Measurements from ENCODE around the gene PRKCB.

PRKCB gene

GRCh38 chr16:24116989-24117388 is 281.2 kb downstream of the PRKCB start:
- Histone ChIP-seq H4K20me1 (ENCODE audit: insufficient read depth, low read length) (no peaks in the 10 kb centered on the region), H3K4me3 (ENCODE audit: low read length) (no peak overlapping the region), H3K27ac (ENCODE audit: low read length) (no peak overlapping the region), H3K9ac (ENCODE audit: low read length) (no peak overlapping the region), H3K4me2 (ENCODE audit: low read length) (no peak overlapping the region), H3K27me3 (ENCODE audit: low read depth, low read length) (peaks cover 4% of the 10 kb centered on the region), H3K36me3 (replicated peaks; ENCODE audit: low read depth, low read length) (no peaks in the 10 kb centered on the region), H3K4me1 (ENCODE audit: low read length) (no peaks in the 10 kb centered on the region), H2AFZ (ENCODE audit: low read depth, low read length) (no peak overlapping the region), H3K79me2 (ENCODE audit: low read length) (no peaks in the 10 kb centered on the region), H3K9me3 (ENCODE audit: insufficient read depth, low read length) (no peaks in the 10 kb centered on the region)
- TF ChIP-seq CTCF (IDR thresholded peaks at IDR 0.05; ENCODE audit: low read depth, low read length) (no peak), EZH2phosphoT487 (IDR thresholded peaks at IDR 0.05; ENCODE audit: low read depth) (no peak)

GRCh38 chr16:24117680-24118079 is 281.9 kb downstream of the PRKCB start:
- TF ChIP-seq EZH2phosphoT487 (IDR thresholded peaks at IDR 0.05; ENCODE audit: low read depth), result no peak
- no peak for TF ChIP-seq CTCF (IDR thresholded peaks at IDR 0.05; ENCODE audit: low read depth, low read length)
- Histone ChIP-seq H3K9me3 (ENCODE audit: insufficient read depth, low read length) (no peaks in the 10 kb centered on the region), H4K20me1 (ENCODE audit: insufficient read depth, low read length) (no peaks in the 10 kb centered on the region), H3K4me2 (ENCODE audit: low read length) (no peak overlapping the region), H3K9ac (ENCODE audit: low read length) (no peak overlapping the region), H3K4me1 (ENCODE audit: low read length) (no peaks in the 10 kb centered on the region), H2AFZ (ENCODE audit: low read depth, low read length) (no peak overlapping the region), H3K4me3 (ENCODE audit: low read length) (no peak overlapping the region), H3K36me3 (replicated peaks; ENCODE audit: low read depth, low read length) (no peaks in the 10 kb centered on the region), H3K27me3 (ENCODE audit: low read depth, low read length) (peaks cover 4% of the 10 kb centered on the region), H3K27ac (ENCODE audit: low read length) (no peak overlapping the region), H3K79me2 (ENCODE audit: low read length) (no peaks in the 10 kb centered on the region)

GRCh38 chr16:24118126-24118821 is 282.5 kb downstream of the PRKCB start:
- Histone ChIP-seq H3K9me3 (ENCODE audit: insufficient read depth, low read length) (no peaks in the 10 kb centered on the region), H3K4me2 (ENCODE audit: low read length) (no peak overlapping the region), H3K79me2 (ENCODE audit: low read length) (no peaks in the 10 kb centered on the region), H3K36me3 (replicated peaks; ENCODE audit: low read depth, low read length) (no peaks in the 10 kb centered on the region), H2AFZ (ENCODE audit: low read depth, low read length) (no peak overlapping the region), H3K27ac (ENCODE audit: low read length) (no peak overlapping the region), H3K4me3 (ENCODE audit: low read length) (no peak overlapping the region), H3K4me1 (ENCODE audit: low read length) (no peaks in the 10 kb centered on the region), H3K9ac (ENCODE audit: low read length) (no peak overlapping the region), H3K27me3 (ENCODE audit: low read depth, low read length) (peaks cover 4% of the 10 kb centered on the region), H4K20me1 (ENCODE audit: insufficient read depth, low read length) (no peaks in the 10 kb centered on the region)
- no peak for TF ChIP-seq CTCF (IDR thresholded peaks at IDR 0.05; ENCODE audit: low read depth, low read length)
- no peak for TF ChIP-seq EZH2phosphoT487 (IDR thresholded peaks at IDR 0.05; ENCODE audit: low read depth)

GRCh38 chr16:24119807-24120206 is 284.0 kb downstream of the PRKCB start:
- H4K20me1 ChIP-seq (ENCODE audit: insufficient read depth, low read length), result no peaks in the 10 kb centered on the region
- no peaks in the 10 kb centered on the region for H3K36me3 ChIP-seq (replicated peaks; ENCODE audit: low read depth, low read length)
- no peaks in the 10 kb centered on the region for H3K4me1 ChIP-seq (ENCODE audit: low read length)
- H3K4me3 ChIP-seq (ENCODE audit: low read length), result no peak overlapping the region
- no peak overlapping the region for H2AFZ ChIP-seq (ENCODE audit: low read depth, low read length)
- H3K4me2 ChIP-seq (ENCODE audit: low read length), result no peak overlapping the region
- no peak overlapping the region for H3K9ac ChIP-seq (ENCODE audit: low read length)
- peaks cover 6% of the 10 kb centered on the region for H3K27me3 ChIP-seq (ENCODE audit: low read depth, low read length)
- no peak overlapping the region for H3K27ac ChIP-seq (ENCODE audit: low read length)
- TF ChIP-seq EZH2phosphoT487 (IDR thresholded peaks at IDR 0.05; ENCODE audit: low read depth), result no peak
- no peak for TF ChIP-seq CTCF (IDR thresholded peaks at IDR 0.05; ENCODE audit: low read depth, low read length)
- H3K79me2 ChIP-seq (ENCODE audit: low read length), result no peaks in the 10 kb centered on the region
- no peaks in the 10 kb centered on the region for H3K9me3 ChIP-seq (ENCODE audit: insufficient read depth, low read length)

All from OCI-LY3 (cell line).